Stimulated activated effector memory CD8-positive, alpha-beta T cell treated with anti-CD3 and anti-CD28 coated beads, Interleukin-12 subunit alpha, Interleukin-12 subunit beta, amount 100 ng/mL, for 72 hours (primary cell): ENCODE data around the gene CFAP43.

Source experiments
- ATAC-seq: fragments of 150-1000 bp; cut with Tn5 transposase; 2 replicates; pipeline ENCODE4 v1.10.0; 2021
- DNase-seq, 2 donors: peaks; one replicate each; pipeline ENCODE4 v3.0.0; 2021 to 2022; ENCODE audit warnings: low spot score in 2 of 2
- H3K27ac Mint-ChIP-seq: one replicate; pipeline ENCODE4 v1.8.0; 2022; ENCODE audit warnings: mild to moderate bottlenecking, mixed read lengths
- H3K36me3 Mint-ChIP-seq: one replicate; pipeline ENCODE4 v1.8.0; 2022; ENCODE audit warnings: mild to moderate bottlenecking, mixed read lengths
- H3K4me1 Mint-ChIP-seq: one replicate; pipeline ENCODE4 v1.8.0; 2022; ENCODE audit warnings: mixed read lengths
- H3K4me3 Mint-ChIP-seq: one replicate; pipeline ENCODE4 v1.8.0; 2022; ENCODE audit warnings: mild to moderate bottlenecking, mixed read lengths
- H3K9me3 Mint-ChIP-seq: one replicate; pipeline ENCODE4 v1.8.0; 2022; ENCODE audit warnings: mixed read lengths

Gene CFAP43

GRCh38 chr10:104150139-104150538 is 82.0 kb downstream of the CFAP43 start:
- no peak overlapping the region for H3K4me3 Mint-ChIP-seq
- ATAC-seq (no peak), DNase-seq (no peak)
- peaks cover 6% of the 10 kb centered on the region for H3K9me3 Mint-ChIP-seq
- H3K36me3 Mint-ChIP-seq = no peaks in the 10 kb centered on the region
- no peaks in the 10 kb centered on the region for H3K4me1 Mint-ChIP-seq
- no peak overlapping the region for H3K27ac Mint-ChIP-seq

GRCh38 chr10:104146882-104147281 is 85.3 kb downstream of the CFAP43 start:
- H3K27ac Mint-ChIP-seq = no peak overlapping the region
- H3K4me1 Mint-ChIP-seq = no peaks in the 10 kb centered on the region
- no peak for ATAC-seq

GRCh38 chr10:104144931-104145330 is 87.2 kb downstream of the CFAP43 start:
- no peak overlapping the region for H3K27ac Mint-ChIP-seq
- DNase-seq (no peak), ATAC-seq (no peak)
- H3K9me3 Mint-ChIP-seq = no peaks in the 10 kb centered on the region
- H3K36me3 Mint-ChIP-seq = no peaks in the 10 kb centered on the region
- no peaks in the 10 kb centered on the region for H3K4me1 Mint-ChIP-seq
- no peak overlapping the region for H3K4me3 Mint-ChIP-seq

More at GRCh38 chr10:104146882-104147281, 85.3 kb downstream of the CFAP43 start:
- Mint-ChIP-seq H3K9me3 (peaks cover 2% of the 10 kb centered on the region), H3K36me3 (no peaks in the 10 kb centered on the region), H3K4me3 (no peak overlapping the region)
- no peak for DNase-seq

GRCh38 chr10:104143829-104144228 is 88.3 kb downstream of the CFAP43 start:
- no peak for ATAC-seq
- H3K36me3 Mint-ChIP-seq = no peaks in the 10 kb centered on the region
- H3K4me1 Mint-ChIP-seq = no peaks in the 10 kb centered on the region
- H3K27ac Mint-ChIP-seq = no peak overlapping the region
- DNase-seq = no peak
- H3K9me3 Mint-ChIP-seq = no peaks in the 10 kb centered on the region
- H3K4me3 Mint-ChIP-seq = no peak overlapping the region

- DNase-seq = no peak
- no peaks in the 10 kb centered on the region for H3K4me1 Mint-ChIP-seq
- H3K4me3 Mint-ChIP-seq = no peak overlapping the region
Measured at GRCh38 chr10:104142081-104142480, 90.1 kb downstream of the CFAP43 start.

GRCh38 chr10:104139221-104139620 is 92.9 kb downstream of the CFAP43 start:
- no peaks in the 10 kb centered on the region for H3K36me3 Mint-ChIP-seq
- no peak for DNase-seq
- no peak for ATAC-seq
- no peak overlapping the region for H3K4me3 Mint-ChIP-seq
- no peaks in the 10 kb centered on the region for H3K9me3 Mint-ChIP-seq
- H3K27ac Mint-ChIP-seq = no peak overlapping the region
- no peaks in the 10 kb centered on the region for H3K4me1 Mint-ChIP-seq

More at GRCh38 chr10:104142081-104142480, 90.1 kb downstream of the CFAP43 start:
- Mint-ChIP-seq H3K27ac (no peak overlapping the region), H3K9me3 (no peaks in the 10 kb centered on the region), H3K36me3 (no peaks in the 10 kb centered on the region)
- ATAC-seq = no peak

- Mint-ChIP-seq H3K9me3 (no peaks in the 10 kb centered on the region), H3K4me3 (no peak overlapping the region), H3K27ac (no peak overlapping the region), H3K36me3 (no peaks in the 10 kb centered on the region), H3K4me1 (no peaks in the 10 kb centered on the region)
- no peak for ATAC-seq
- DNase-seq = no peak
Measured at GRCh38 chr10:104138131-104138530, 94.0 kb downstream of the CFAP43 start.

- Mint-ChIP-seq H3K9me3 (no peaks in the 10 kb centered on the region), H3K27ac (no peak overlapping the region), H3K4me1 (peaks cover 16% of the 10 kb centered on the region), H3K36me3 (peaks cover 27% of the 10 kb centered on the region), H3K4me3 (no peak overlapping the region)
- ATAC-seq = no peak
- no peak for DNase-seq
Measured at GRCh38 chr10:104130041-104130440, 102.1 kb downstream of the CFAP43 start.

GRCh38 chr10:104128214-104128613 is 104.0 kb downstream of the CFAP43 start:
- Mint-ChIP-seq H3K36me3 (peaks cover 41% of the 10 kb centered on the region), H3K9me3 (no peaks in the 10 kb centered on the region), H3K4me1 (peaks cover 18% of the 10 kb centered on the region), H3K27ac (no peak overlapping the region), H3K4me3 (no peak overlapping the region)
- ATAC-seq = no peak
- no peak for DNase-seq

- H3K36me3 Mint-ChIP-seq = peaks cover 41% of the 10 kb centered on the region
- H3K27ac Mint-ChIP-seq = peak overlapping the region; percentile 81
Measured at GRCh38 chr10:104127411-104127810, 104.8 kb downstream of the CFAP43 start.

GRCh38 chr10:104123397-104123796 is 108.8 kb downstream of the CFAP43 start:
- H3K9me3 Mint-ChIP-seq = no peaks in the 10 kb centered on the region
- H3K4me1 Mint-ChIP-seq = peaks cover 35% of the 10 kb centered on the region
- no peak overlapping the region for H3K27ac Mint-ChIP-seq
- no peak for ATAC-seq
- peaks cover 58% of the 10 kb centered on the region for H3K36me3 Mint-ChIP-seq
- H3K4me3 Mint-ChIP-seq = peak overlapping the region; percentile 84
- DNase-seq = no peak

More at GRCh38 chr10:104127411-104127810, 104.8 kb downstream of the CFAP43 start:
- ATAC-seq = peak; percentile 61
- DNase-seq = no peak
- Mint-ChIP-seq H3K4me3 (no peak overlapping the region), H3K9me3 (no peaks in the 10 kb centered on the region), H3K4me1 (peaks cover 27% of the 10 kb centered on the region)

- Mint-ChIP-seq H3K9me3 (no peaks in the 10 kb centered on the region), H3K27ac (peak overlapping the region; percentile 97), H3K4me3 (peak overlapping the region; percentile 84), H3K36me3 (peaks cover 56% of the 10 kb centered on the region), H3K4me1 (peaks cover 33% of the 10 kb centered on the region)
- DNase-seq (no peak), ATAC-seq (no peak)
Measured at GRCh38 chr10:104122225-104123107, 109.7 kb downstream of the CFAP43 start.

- peak; percentile 92 for ATAC-seq
- peaks cover 24% of the 10 kb centered on the region for H3K4me1 Mint-ChIP-seq
Measured at GRCh38 chr10:104121485-104122224, 110.5 kb downstream of the CFAP43 start, which contains the start of gene SFR1. Gene SFR1 (plus strand): TSS chr10:104122171. CDS start chr10:104122184, 13 bp downstream.

GRCh38 chr10:104120903-104121484 is 111.2 kb downstream of the CFAP43 start:
- peak overlapping the region; percentile 97 for H3K27ac Mint-ChIP-seq
- peak; percentile 57 to 92 for DNase-seq
- H3K4me1 Mint-ChIP-seq = peaks cover 23% of the 10 kb centered on the region
- ATAC-seq = peak; percentile 65
- H3K4me3 Mint-ChIP-seq = peak overlapping the region; percentile 84
- peaks cover 41% of the 10 kb centered on the region for H3K36me3 Mint-ChIP-seq
- H3K9me3 Mint-ChIP-seq = no peaks in the 10 kb centered on the region

More at GRCh38 chr10:104121485-104122224, 110.5 kb downstream of the CFAP43 start, which contains the start of gene SFR1:
- peak within 1 kb of the TSS; percentile 84 for H3K4me3 Mint-ChIP-seq
- H3K36me3 Mint-ChIP-seq = peaks cover 48% of the 10 kb centered on the region
- DNase-seq = peak; percentile 95 to 98
- peak within 1 kb of the TSS; percentile 97 for H3K27ac Mint-ChIP-seq
- H3K9me3 Mint-ChIP-seq = no peaks in the 10 kb centered on the region

GRCh38 chr10:104120512-104120902 is 111.7 kb downstream of the CFAP43 start:
- ATAC-seq (no peak), DNase-seq (no peak)
- Mint-ChIP-seq H3K4me3 (peak overlapping the region; percentile 84), H3K4me1 (peaks cover 23% of the 10 kb centered on the region), H3K36me3 (peaks cover 36% of the 10 kb centered on the region), H3K9me3 (no peaks in the 10 kb centered on the region), H3K27ac (peak overlapping the region; percentile 97)
